ENCODE results near the gene AGFG2.

- TF ChIP-seq ZNF747 (tag by site-specific recombination; IDR thresholded peaks at IDR 0.05) (no peak), ZIC2 (tag by site-specific recombination; IDR thresholded peaks at IDR 0.05) (no peak), CTCF (tag by site-specific recombination; IDR thresholded peaks at IDR 0.05) (no peak), WT1 (tag by site-specific recombination; IDR thresholded peaks at IDR 0.05) (no peak), SP3 (tag by site-specific recombination; IDR thresholded peaks at IDR 0.05) (no peak)
These were observed 48.4 kb upstream of the AGFG2 start for GRCh38 chr7:100490483-100491191.
